ENCODE data around the gene WDFY4.

Gene WDFY4

GRCh38 chr10:48798481-48799254, 114.0 kb downstream of the WDFY4 start:
- Histone ChIP-seq H3K27me3 (ENCODE audit: control insufficient read depth in 2 of 2, insufficient read depth in 2 of 2, low read length in 2 of 2) (no peaks in the 10 kb centered on the region), H3K27ac (ENCODE audit: low read depth in 2 of 2, low read length in 2 of 2) (peak overlapping the region in 1 of 2 donors; percentile 23), H3K4me3 (ENCODE audit: low read length in 2 of 2) (no peak overlapping the region), H3K4me1 (ENCODE audit: control insufficient read depth in 2 of 2, insufficient read depth in 2 of 2, low read length in 2 of 2) (peaks cover 4 to 6% of the 10 kb centered on the region in 2 donors), H3K9me3 (ENCODE audit: control insufficient read depth in 2 of 2, low read length in 2 of 2) (no peaks in the 10 kb centered on the region), H3K36me3 (ENCODE audit: control insufficient read depth in 2 of 2, insufficient read depth in 2 of 2, low read length in 2 of 2) (no peaks in the 10 kb centered on the region), H3K9ac (ENCODE audit: low read depth in 1 of 2, low read length in 2 of 2) (no peak overlapping the region)

GRCh38 chr10:48799341-48800006, 114.8 kb downstream of the WDFY4 start:
- Histone ChIP-seq H3K27ac (ENCODE audit: low read depth in 2 of 2, low read length in 2 of 2) (peak overlapping the region in 1 of 2 donors; percentile 23), H3K36me3 (ENCODE audit: control insufficient read depth in 2 of 2, insufficient read depth in 2 of 2, low read length in 2 of 2) (no peaks in the 10 kb centered on the region), H3K4me3 (ENCODE audit: low read length in 2 of 2) (no peak overlapping the region)

GRCh38 chr10:48800007-48800675, 115.5 kb downstream of the WDFY4 start:
- H3K9ac ChIP-seq (ENCODE audit: low read depth in 1 of 2, low read length in 2 of 2), result no peak overlapping the region
- H3K4me1 ChIP-seq (ENCODE audit: control insufficient read depth in 2 of 2, insufficient read depth in 2 of 2, low read length in 2 of 2), result peaks cover 4 to 6% of the 10 kb centered on the region in 2 donors
- peak overlapping the region; percentile 17 to 21 for H3K27ac ChIP-seq (ENCODE audit: low read depth in 2 of 2, low read length in 2 of 2)
- H3K9me3 ChIP-seq (ENCODE audit: control insufficient read depth in 2 of 2, low read length in 2 of 2), result no peaks in the 10 kb centered on the region
- H3K36me3 ChIP-seq (ENCODE audit: control insufficient read depth in 2 of 2, insufficient read depth in 2 of 2, low read length in 2 of 2), result no peaks in the 10 kb centered on the region
- H3K4me3 ChIP-seq (ENCODE audit: low read length in 2 of 2), result no peak overlapping the region
- no peaks in the 10 kb centered on the region for H3K27me3 ChIP-seq (ENCODE audit: control insufficient read depth in 2 of 2, insufficient read depth in 2 of 2, low read length in 2 of 2)

More at GRCh38 chr10:48799341-48800006, 114.8 kb downstream of the WDFY4 start:
- Histone ChIP-seq H3K9ac (ENCODE audit: low read depth in 1 of 2, low read length in 2 of 2) (no peak overlapping the region), H3K27me3 (ENCODE audit: control insufficient read depth in 2 of 2, insufficient read depth in 2 of 2, low read length in 2 of 2) (no peaks in the 10 kb centered on the region), H3K9me3 (ENCODE audit: control insufficient read depth in 2 of 2, low read length in 2 of 2) (no peaks in the 10 kb centered on the region), H3K4me1 (ENCODE audit: control insufficient read depth in 2 of 2, insufficient read depth in 2 of 2, low read length in 2 of 2) (peaks cover 4 to 6% of the 10 kb centered on the region in 2 donors)

GRCh38 chr10:48801001-48801421, 116.3 kb downstream of the WDFY4 start:
- no peak overlapping the region for H3K4me3 ChIP-seq (ENCODE audit: low read length in 2 of 2)
- H3K9ac ChIP-seq (ENCODE audit: low read depth in 1 of 2, low read length in 2 of 2), result no peak overlapping the region
- peaks cover 4 to 6% of the 10 kb centered on the region in 2 donors for H3K4me1 ChIP-seq (ENCODE audit: control insufficient read depth in 2 of 2, insufficient read depth in 2 of 2, low read length in 2 of 2)
- H3K27me3 ChIP-seq (ENCODE audit: control insufficient read depth in 2 of 2, insufficient read depth in 2 of 2, low read length in 2 of 2), result no peaks in the 10 kb centered on the region
- H3K27ac ChIP-seq (ENCODE audit: low read depth in 2 of 2, low read length in 2 of 2), result peak overlapping the region; percentile 1 to 29
- no peaks in the 10 kb centered on the region for H3K9me3 ChIP-seq (ENCODE audit: control insufficient read depth in 2 of 2, low read length in 2 of 2)
- H3K36me3 ChIP-seq (ENCODE audit: control insufficient read depth in 2 of 2, insufficient read depth in 2 of 2, low read length in 2 of 2), result no peaks in the 10 kb centered on the region

- Histone ChIP-seq H3K4me1 (ENCODE audit: control insufficient read depth in 2 of 2, insufficient read depth in 2 of 2, low read length in 2 of 2) (peaks cover 4 to 6% of the 10 kb centered on the region in 2 donors), H3K36me3 (ENCODE audit: control insufficient read depth in 2 of 2, insufficient read depth in 2 of 2, low read length in 2 of 2) (no peaks in the 10 kb centered on the region), H3K9me3 (ENCODE audit: control insufficient read depth in 2 of 2, low read length in 2 of 2) (no peaks in the 10 kb centered on the region), H3K4me3 (ENCODE audit: low read length in 2 of 2) (no peak overlapping the region), H3K27me3 (ENCODE audit: control insufficient read depth in 2 of 2, insufficient read depth in 2 of 2, low read length in 2 of 2) (no peaks in the 10 kb centered on the region), H3K9ac (ENCODE audit: low read depth in 1 of 2, low read length in 2 of 2) (no peak overlapping the region), H3K27ac (ENCODE audit: low read depth in 2 of 2, low read length in 2 of 2) (no peak overlapping the region)
These were observed 118.0 kb downstream of the WDFY4 start for GRCh38 chr10:48802611-48803071.

- Histone ChIP-seq H3K27ac (ENCODE audit: low read depth in 2 of 2, low read length in 2 of 2) (no peak overlapping the region), H3K9ac (ENCODE audit: low read depth in 1 of 2, low read length in 2 of 2) (no peak overlapping the region), H3K4me3 (ENCODE audit: low read length in 2 of 2) (no peak overlapping the region), H3K9me3 (ENCODE audit: control insufficient read depth in 2 of 2, low read length in 2 of 2) (no peaks in the 10 kb centered on the region), H3K36me3 (ENCODE audit: control insufficient read depth in 2 of 2, insufficient read depth in 2 of 2, low read length in 2 of 2) (no peaks in the 10 kb centered on the region), H3K4me1 (ENCODE audit: control insufficient read depth in 2 of 2, insufficient read depth in 2 of 2, low read length in 2 of 2) (peaks cover under 1 to 6% of the 10 kb centered on the region in 2 donors), H3K27me3 (ENCODE audit: control insufficient read depth in 2 of 2, insufficient read depth in 2 of 2, low read length in 2 of 2) (no peaks in the 10 kb centered on the region)
These were observed 119.3 kb downstream of the WDFY4 start for GRCh38 chr10:48803801-48804584.

GRCh38 chr10:48804740-48805182, 120.1 kb downstream of the WDFY4 start:
- H3K27ac ChIP-seq (ENCODE audit: low read depth in 2 of 2, low read length in 2 of 2), result no peak overlapping the region
- H3K27me3 ChIP-seq (ENCODE audit: control insufficient read depth in 2 of 2, insufficient read depth in 2 of 2, low read length in 2 of 2), result no peaks in the 10 kb centered on the region
- no peaks in the 10 kb centered on the region for H3K9me3 ChIP-seq (ENCODE audit: control insufficient read depth in 2 of 2, low read length in 2 of 2)
- H3K4me1 ChIP-seq (ENCODE audit: control insufficient read depth in 2 of 2, insufficient read depth in 2 of 2, low read length in 2 of 2), result peaks cover 0 to 6% of the 10 kb centered on the region in 2 donors
- H3K4me3 ChIP-seq (ENCODE audit: low read length in 2 of 2), result no peak overlapping the region
- no peak overlapping the region for H3K9ac ChIP-seq (ENCODE audit: low read depth in 1 of 2, low read length in 2 of 2)
- H3K36me3 ChIP-seq (ENCODE audit: control insufficient read depth in 2 of 2, insufficient read depth in 2 of 2, low read length in 2 of 2), result no peaks in the 10 kb centered on the region

GRCh38 chr10:48805411-48805810, 120.7 kb downstream of the WDFY4 start:
- no peak overlapping the region for H3K4me3 ChIP-seq (ENCODE audit: low read length in 2 of 2)
- peaks cover 0 to 6% of the 10 kb centered on the region in 2 donors for H3K4me1 ChIP-seq (ENCODE audit: control insufficient read depth in 2 of 2, insufficient read depth in 2 of 2, low read length in 2 of 2)
- H3K36me3 ChIP-seq (ENCODE audit: control insufficient read depth in 2 of 2, insufficient read depth in 2 of 2, low read length in 2 of 2), result no peaks in the 10 kb centered on the region
- no peaks in the 10 kb centered on the region for H3K27me3 ChIP-seq (ENCODE audit: control insufficient read depth in 2 of 2, insufficient read depth in 2 of 2, low read length in 2 of 2)
- no peak overlapping the region for H3K27ac ChIP-seq (ENCODE audit: low read depth in 2 of 2, low read length in 2 of 2)
- no peak overlapping the region for H3K9ac ChIP-seq (ENCODE audit: low read depth in 1 of 2, low read length in 2 of 2)
- H3K9me3 ChIP-seq (ENCODE audit: control insufficient read depth in 2 of 2, low read length in 2 of 2), result no peaks in the 10 kb centered on the region

- no peak overlapping the region for H3K4me3 ChIP-seq (ENCODE audit: low read length in 2 of 2)
- H3K9ac ChIP-seq (ENCODE audit: low read depth in 1 of 2, low read length in 2 of 2), result no peak overlapping the region
- H3K27ac ChIP-seq (ENCODE audit: low read depth in 2 of 2, low read length in 2 of 2), result no peak overlapping the region
- no peaks in the 10 kb centered on the region for H3K36me3 ChIP-seq (ENCODE audit: control insufficient read depth in 2 of 2, insufficient read depth in 2 of 2, low read length in 2 of 2)
- H3K27me3 ChIP-seq (ENCODE audit: control insufficient read depth in 2 of 2, insufficient read depth in 2 of 2, low read length in 2 of 2), result no peaks in the 10 kb centered on the region
- H3K9me3 ChIP-seq (ENCODE audit: control insufficient read depth in 2 of 2, low read length in 2 of 2), result no peaks in the 10 kb centered on the region
- H3K4me1 ChIP-seq (ENCODE audit: control insufficient read depth in 2 of 2, insufficient read depth in 2 of 2, low read length in 2 of 2), result peaks cover 0 to 4% of the 10 kb centered on the region in 2 donors
These were observed 121.2 kb downstream of the WDFY4 start for GRCh38 chr10:48805848-48806247.
